ENCODE results near the gene FAM98A.

The FAM98A gene

DNA sequence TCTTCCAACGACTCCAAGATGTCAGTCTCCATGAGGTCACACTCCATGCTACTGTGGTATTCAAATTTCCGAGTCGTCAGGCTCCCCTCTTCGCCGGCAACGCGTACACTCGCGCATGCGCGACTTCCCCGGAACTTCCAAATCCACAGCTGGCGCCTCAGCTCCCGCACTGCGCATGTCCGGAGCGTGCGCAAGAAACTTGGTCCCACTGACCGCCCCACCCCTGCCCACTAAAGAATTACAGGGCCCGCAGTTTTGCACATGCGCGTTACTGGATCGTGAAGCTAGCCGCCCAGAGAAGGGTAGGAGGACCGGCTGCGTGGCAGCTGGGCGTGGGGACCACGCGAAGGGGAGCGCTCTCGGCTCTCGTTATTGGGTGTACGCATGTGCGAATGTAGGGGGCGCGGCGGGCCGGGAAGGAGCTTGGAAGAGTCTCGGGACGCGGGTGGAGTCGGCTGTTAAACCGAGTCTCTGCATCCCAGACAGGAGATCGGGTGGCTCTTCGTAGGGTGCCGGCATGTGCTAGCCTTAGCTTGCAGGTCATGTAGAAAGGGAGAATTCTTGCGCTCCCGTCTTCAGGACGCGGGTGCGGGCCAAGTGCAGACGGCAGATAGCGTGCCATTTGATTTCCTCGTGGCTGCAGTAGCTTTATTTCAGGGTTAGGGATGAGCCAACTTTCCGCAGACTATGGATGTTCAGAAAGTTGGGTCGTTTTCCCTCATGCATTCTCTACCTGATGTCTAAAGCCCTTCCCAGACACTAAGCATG lies at the start of gene FAM98A:
Gene FAM98A, minus strand, starts transcription at position 125 of the 768 bp plus-strand sequence. Its CDS starts 78 bp downstream, at position 47.
- DNase-seq, result peak; percentile 98

DNA sequence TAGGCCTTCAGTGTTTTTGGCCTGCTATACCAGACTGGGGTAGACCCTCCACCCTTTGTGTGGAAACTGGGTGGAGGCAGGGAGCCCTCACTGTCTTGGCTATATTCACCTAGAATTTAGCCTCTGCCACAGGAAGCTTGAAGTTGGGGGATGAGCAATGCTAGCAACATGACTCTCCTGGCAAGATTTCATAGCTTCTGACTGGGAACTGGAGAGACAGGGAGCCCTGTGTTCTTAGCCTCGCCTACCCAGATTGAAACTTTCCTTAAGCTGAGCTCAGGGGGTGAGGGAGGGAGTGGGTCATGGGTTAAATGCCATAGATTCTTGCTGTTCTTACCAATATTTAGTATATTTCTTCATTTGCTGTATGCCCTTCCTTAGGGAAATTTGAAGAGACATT lies 46.8 kb upstream of the FAM98A start:
- DNase-seq, result no peak

- DNase-seq, result no peak
Measured at GRCh38 chr2:33644215-33644614, 45.1 kb upstream of the FAM98A start.

- DNase-seq, result no peak
Measured at GRCh38 chr2:33636001-33636400, 36.9 kb upstream of the FAM98A start.

- DNase-seq, result no peak
Measured at GRCh38 chr2:33634261-33634910, 35.3 kb upstream of the FAM98A start.

- DNase-seq, result no peak
Measured at GRCh38 chr2:33633315-33633714, 34.2 kb upstream of the FAM98A start.

- DNase-seq, result no peak
Measured at GRCh38 chr2:33632831-33633230, 33.7 kb upstream of the FAM98A start.

DNA sequence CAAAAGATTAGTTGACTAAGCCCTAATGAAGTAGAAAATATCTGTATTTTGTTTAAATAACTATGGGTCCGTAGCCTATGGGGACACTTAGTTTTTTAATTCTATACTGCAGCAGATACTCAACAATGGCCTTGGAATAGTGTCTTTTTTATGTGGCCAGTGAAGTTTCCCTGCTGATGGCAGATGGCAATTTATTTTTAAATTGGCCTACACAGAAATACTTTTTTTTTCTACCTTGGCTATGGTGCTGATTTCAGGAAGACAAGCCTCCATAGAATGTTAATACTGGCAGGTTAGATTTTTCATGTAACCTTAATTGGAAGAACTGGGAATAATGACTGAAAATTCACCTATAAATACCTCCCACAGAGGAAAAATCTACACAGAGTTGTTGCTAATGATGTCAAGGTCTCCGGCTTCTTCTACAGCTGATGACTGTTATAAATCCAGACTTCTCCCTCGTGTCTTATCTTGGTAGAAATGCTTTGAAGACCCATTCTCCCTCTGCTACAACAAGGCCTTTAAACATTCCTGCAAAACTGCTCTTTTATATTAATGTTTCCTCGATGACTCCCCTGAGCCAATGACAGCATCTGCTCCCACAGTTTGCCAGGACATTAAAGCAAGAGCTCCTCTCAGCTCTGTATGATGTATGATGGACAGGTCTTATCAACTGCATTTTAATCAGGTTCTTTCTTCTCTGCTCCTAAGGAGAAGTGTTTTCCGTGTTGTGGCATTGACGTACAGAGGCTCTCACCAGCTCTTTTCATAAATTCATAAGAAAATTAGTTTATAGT lies 29.1 kb upstream of the FAM98A start:
- no peak for DNase-seq

- no peak for DNase-seq
Measured at GRCh38 chr2:33619028-33619427, 19.9 kb upstream of the FAM98A start.

DNA sequence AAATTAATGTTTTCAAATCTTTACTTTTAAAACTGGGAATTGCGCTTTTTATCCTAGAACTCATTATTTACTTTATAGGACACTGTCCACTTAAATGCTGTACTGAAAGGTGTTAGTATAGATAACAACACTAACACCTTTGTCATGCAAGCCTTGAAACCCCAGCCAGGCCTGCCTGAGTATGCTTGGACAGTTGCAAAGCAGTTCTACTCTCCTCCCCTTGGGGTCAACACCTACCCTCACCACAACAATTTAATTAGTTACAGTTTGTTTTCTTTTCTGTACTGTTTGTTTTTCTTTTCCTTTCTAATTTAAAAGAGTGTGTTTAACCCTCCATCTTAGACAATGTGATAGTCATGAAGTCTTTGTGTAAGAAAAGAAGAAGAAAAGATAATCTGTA lies 18.9 kb upstream of the FAM98A start:
- DNase-seq, result no peak

- DNase-seq, result no peak
Measured at GRCh38 chr2:33617401-33617800, 18.3 kb upstream of the FAM98A start.

- DNase-seq, result no peak
Measured at GRCh38 chr2:33616873-33617272, 17.8 kb upstream of the FAM98A start.

DNA sequence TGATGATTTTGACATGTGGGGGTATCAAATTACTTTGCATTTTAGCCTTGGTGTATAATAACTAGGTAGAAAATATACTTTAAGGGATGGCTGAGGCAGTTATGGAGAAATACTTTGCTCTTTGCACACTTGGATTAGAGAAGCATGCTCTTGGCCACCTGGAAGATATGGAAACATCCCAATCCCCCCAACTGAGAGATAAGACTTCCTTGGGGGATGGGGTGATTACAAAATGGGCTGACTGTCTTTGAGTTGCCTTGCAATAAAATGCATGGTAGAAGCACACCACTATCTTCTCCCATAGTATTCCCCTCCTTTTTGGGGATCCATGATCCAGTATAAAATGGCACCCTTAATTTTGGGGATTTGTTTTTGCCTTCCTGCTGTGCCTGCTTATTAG lies 15.1 kb upstream of the FAM98A start:
- DNase-seq, result no peak

GRCh38 chr2:33607905-33608304 lies 8.8 kb upstream of the FAM98A start:
- DNase-seq, result no peak

DNA sequence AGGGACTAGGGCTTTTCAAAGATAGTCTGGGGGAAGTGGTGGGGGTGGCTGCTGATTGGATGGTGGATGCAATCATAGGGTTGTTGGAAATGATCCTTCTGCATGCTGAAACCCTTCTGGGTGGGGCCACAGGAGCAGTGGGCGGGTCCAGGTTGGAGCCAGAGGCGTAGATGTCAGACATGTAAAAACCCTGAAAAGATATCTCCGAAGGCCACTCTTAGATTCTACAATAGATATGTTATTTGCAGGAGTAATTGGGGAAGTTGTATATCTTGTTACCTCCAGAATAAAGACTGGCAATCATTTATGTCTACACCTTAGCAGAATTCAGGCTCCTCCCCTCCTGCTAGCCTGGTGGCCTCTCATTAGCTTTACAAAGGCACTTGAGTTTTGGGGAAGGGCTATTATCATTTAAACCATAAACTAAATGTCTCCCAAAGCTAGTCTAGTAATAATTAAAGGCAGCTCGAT lies 8.2 kb upstream of the FAM98A start:
- no peak for DNase-seq

- no peak for DNase-seq
Measured at GRCh38 chr2:33606622-33607021, 7.5 kb upstream of the FAM98A start.

DNA sequence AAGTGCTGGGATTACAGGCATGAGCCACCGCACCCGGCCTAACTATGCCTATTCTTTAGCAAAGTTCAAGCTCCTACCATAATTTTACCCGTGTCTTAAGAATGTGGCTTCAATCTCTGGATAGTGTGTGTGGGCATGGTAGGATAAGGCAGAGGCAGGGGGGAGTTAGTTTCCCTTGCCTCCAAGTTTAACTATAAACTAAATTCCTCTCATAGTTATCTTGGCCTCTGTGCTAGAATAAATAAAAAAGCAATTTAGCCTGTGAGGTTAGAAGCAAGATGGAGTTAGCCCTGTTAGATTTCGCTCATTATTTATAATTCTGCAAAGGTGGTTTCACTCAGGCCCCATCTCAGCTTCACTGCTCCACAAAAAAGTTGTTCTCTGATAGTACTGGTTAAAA lies 7.0 kb upstream of the FAM98A start:
- no peak for DNase-seq

- no peak for DNase-seq
Measured at GRCh38 chr2:33605056-33605455, 6.0 kb upstream of the FAM98A start.

DNA sequence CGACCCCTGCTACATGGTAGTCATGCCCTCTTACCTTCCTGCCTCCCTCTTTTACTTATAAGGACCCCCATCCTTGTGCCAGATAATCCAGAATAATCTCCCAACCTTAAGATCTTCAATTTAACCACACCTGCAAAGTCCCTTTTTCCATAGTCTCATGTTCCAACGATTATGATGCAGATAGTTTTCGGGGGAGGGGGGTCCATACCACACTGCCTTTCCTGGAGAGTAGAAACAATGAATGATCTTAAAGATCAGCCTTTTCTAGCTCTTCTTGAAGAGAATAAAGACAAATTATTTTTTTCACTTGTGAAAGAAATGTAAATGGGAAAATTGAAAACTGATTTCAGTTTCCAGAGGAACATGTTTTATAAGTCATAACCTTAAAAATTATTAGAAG lies 4.3 kb upstream of the FAM98A start:
- no peak for DNase-seq

GRCh38 chr2:33602201-33602830 lies 3.2 kb upstream of the FAM98A start:
- DNase-seq, result no peak

GRCh38 chr2:33599943-33600192 lies 769 bp upstream of the FAM98A start:
- no peak for DNase-seq

DNA sequence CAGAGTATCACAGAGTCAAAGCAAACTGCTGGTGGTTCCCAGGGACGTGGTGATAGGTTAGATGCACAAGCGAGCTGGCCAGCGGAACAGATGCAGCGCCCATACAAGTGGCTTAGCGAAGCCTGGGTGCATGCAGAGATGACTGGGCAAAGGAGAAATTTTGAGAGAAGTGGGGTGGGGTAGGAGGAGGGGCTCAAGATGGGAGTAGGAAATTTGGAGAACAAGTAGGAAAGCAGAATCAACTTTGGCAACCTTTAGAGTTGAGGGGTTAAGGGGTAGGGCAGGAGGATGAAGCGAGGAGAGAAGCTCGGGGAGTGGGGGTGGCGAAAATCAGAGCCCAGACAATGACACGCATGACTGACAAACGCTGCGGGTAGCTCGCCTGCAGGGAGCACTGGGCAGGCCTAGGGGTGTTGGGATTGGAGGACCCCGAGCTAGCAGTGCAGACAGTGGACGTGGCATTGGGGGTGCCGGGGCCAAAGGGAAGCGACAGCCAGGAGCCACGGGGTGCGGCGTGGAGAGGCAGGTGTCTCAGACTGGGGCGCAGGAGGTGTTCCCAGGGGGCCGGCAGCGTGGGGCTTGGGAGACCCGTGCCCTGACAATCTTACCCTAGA lies 431 bp downstream of the FAM98A start:
- peak in 1 of 2 experiments; percentile 14 for DNase-seq

GRCh38 chr2:33597026-33597425 lies 2.1 kb downstream of the FAM98A start:
- no peak for DNase-seq

Measured in NCI-H1930 (cell line).